GM19043 (cell line): ENCODE measurements around the gene TSR3.

Experiments used
- ATAC-seq: cut with Tn5 transposase; IDR thresholded peaks from one replicate; pipeline ENCODE4 v1.9.1; 2021; ENCODE audit warnings: low read depth; ENCODE audit not compliant: unreplicated experiment

Gene TSR3

DNA sequence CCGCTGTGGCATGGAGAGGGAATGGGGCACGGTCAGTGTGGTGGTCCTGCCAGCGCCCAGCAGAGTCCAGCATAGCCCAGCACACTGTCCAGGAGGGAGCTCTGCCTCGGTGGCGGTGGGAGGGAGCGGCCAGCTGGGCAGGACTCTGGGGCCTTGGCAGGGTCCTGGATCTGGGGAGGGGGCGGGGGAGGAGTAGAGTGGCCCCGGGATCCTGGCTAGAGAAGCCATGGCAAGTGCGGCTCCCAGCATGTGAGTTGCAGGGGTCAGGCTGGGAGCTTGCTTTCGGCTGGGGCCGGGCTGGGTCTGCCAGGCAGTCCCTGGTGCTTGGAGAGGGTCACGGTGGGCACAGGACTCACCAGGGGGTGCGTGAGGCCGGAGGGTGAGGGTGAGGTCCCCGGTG is 3.9 kb upstream of the TSR3 start:
- ATAC-seq: no peak

DNA sequence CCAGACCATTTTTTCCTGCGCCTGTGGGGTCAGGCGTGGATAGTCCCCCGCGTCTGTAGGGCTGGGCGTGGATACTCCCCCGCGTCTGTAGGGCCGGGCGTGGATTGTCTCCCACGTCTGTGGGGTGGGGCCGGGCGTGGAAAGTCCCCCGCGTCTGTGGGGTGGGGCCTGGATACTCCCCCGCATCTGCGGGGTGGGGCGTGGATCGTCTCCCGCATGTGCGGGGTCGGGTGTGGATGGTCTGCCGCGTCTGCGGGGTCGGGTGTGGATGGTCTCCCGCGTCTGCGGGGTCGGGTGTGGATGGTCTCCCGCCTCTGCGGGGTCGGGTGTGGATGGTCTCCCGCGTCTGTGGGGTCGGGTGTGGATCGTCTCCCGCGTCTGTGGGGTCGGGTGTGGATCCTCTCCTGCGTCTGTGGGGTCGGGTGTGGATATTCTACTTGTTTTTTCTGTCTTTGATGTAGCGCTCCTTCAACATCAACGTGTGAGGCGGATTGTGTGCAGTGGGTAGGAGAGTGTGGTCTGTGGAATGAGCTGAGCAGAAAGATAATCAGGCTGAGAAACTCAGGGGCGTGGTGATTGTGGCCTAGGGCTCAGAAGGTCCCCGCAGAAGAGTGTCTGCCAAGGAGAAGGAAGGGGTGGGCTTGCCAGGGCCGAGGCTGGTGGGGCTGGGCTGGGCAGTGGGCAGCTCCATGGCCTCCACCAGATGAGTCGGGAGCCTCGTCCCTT is 3.3 kb upstream of the TSR3 start:
- ATAC-seq: no peak

DNA sequence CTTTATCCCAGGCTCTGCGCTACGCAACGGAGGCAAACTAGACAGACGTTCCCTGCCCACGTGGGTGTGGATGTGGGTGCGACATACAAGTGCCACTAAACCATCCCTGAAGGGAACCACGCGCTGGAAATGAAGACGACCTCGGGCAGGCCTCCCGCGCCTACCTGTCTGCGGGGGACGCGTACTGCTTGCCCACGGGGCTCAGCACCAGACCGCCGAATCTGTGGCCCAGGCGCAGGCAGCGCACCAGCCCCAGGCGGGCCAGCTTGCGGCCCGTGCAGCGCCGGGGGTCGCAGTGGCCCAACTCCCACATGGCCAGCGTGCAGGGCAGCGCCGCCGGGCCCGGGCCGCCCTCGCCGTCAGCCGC is 480 bp downstream of the TSR3 start:
- ATAC-seq: no peak

DNA sequence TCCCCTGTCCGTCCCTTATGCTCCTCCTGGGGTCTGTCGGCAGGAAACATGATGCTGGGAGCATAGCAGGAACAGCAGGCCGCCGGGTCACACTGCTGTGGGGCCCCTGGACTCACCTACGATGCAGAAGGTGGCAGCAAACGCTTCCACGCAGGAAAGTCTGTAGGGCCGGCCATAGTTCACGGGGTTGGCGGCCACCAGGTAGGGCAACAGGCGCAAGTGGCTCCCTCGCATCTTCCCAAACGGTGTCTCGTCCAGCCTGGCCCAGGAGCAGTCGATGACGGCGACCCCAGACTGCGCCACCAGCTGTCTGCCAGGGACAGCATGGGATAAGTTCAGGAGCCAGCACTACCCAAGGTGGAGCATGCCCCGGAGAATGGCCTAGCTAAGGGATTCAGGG is 987 bp downstream of the TSR3 start:
- no peak for ATAC-seq

DNA sequence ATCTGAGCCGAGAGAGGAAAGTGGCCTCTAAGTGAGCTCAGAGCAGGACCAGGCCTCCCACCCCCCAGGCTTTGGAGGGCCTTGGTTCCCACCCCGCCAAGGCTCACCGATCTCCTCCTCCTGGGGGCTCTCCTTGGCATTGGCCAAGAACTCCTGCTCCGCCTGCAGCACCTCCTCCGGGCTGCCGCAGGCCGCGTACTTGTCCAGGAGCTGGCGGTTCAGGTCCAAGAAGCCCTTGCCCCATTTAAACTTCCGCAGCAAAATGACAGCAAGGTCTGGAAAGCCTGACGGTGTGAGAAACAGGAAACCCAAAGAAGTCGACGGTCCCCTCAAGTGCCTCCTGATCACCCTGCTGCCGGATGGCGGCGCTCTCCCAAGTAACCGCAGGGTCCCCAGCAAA is 1.7 kb downstream of the TSR3 start:
- ATAC-seq: no peak

DNA sequence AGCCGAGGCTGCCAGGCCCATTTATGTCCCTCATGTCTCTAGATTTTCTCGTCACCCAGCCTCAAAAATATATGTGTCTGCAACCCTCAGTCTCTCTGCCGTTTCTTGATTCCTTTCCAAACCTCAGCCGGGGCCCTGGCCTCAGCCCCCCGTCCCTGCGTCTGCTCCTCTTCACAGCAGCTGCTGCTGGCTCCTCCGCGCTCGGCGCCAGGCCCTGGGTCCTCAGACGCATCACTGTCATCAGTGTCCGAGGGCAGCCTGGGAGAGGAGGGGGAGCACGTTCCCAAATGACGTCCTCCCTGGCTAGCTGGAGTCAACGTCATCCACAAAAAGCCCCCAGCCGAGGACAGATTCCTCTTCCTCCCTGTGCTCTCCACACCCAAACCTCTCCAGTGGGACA is 2.3 kb downstream of the TSR3 start:
- ATAC-seq: no peak

DNA sequence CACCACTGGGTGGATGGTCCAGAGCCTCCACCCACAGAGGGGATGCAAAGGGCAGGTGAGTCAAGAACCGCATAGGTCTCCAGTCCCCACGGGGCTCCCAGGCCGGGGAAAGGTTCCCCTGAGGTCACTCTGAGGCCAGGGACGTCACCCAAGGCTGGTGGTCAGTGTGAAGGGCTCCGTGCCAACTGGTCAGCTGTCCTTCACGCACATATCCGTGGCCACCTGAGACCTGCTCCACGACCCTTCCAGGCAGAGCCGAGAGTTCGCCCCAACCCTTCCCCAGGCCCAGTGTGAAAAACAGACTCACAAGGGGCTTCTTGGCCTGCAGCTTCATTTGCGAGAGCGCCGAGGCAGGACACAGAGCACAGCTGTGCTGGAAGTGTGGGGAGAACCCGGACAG is 2.8 kb downstream of the TSR3 start:
- no peak for ATAC-seq

DNA sequence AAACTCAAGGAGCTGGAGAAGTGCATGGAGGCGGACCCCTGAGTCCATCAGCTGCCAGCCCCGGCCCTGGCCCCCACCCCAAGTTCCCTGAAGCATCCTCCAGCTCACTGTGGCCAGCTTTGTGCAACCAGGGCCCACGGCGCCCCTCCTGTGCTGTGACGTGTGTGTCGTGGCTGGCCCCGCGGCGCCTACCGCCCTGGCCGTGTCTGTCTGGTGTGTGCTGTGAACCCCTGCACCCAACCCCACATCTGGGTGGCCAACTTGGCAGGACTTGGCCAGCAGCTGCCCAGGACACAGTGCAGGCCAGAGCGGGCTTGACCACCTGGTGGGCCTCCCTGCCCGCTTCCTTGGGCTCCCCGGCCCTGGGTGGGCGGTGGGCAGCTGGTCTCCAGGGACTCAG is 3.2 kb downstream of the TSR3 start:
- no peak for ATAC-seq

DNA sequence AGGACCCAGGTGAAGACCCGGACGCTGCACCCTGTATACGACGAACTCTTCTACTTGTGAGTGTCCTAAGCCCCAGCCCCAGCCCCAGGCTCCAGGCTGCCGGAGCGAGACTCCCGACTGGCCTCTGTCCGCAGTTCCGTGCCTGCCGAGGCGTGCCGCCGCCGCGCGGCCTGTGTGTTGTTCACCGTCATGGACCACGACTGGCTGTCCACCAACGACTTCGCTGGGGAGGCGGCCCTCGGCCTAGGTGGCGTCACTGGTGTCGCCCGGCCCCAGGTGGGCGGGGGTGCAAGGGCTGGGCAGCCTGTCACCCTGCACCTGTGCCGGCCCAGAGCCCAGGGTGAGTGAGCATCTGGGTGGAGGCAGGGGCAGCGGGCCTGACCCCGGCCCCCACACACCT is 3.7 kb downstream of the TSR3 start:
- ATAC-seq: no peak

DNA sequence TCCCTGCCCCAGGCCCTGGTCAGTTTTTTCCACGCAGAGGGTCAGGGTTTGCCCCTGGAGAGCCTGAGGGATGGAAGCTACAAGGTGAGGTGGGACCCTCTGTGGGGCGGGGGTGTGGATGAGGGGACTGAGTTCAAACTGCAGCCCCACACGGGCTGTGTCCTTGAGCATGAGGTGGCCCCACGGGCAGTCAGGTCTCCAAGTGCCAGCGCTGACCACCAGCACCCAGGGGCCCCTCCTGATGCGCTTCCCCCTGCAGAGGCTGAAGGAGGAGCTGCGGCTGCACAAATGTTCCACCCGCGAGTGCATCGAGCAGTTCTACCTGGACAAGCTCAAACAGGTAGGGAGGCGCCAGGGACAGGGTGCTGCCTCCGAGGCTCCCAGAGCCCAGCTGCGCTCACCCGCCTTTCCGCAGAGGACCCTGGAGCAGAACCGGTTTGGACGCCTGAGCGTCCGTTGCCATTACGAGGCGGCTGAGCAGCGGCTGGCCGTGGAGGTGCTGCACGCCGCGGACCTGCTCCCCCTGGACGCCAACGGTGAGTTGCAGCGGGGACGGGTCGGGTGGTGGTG is 4.3 kb downstream of the TSR3 start:
- no peak for ATAC-seq

DNA sequence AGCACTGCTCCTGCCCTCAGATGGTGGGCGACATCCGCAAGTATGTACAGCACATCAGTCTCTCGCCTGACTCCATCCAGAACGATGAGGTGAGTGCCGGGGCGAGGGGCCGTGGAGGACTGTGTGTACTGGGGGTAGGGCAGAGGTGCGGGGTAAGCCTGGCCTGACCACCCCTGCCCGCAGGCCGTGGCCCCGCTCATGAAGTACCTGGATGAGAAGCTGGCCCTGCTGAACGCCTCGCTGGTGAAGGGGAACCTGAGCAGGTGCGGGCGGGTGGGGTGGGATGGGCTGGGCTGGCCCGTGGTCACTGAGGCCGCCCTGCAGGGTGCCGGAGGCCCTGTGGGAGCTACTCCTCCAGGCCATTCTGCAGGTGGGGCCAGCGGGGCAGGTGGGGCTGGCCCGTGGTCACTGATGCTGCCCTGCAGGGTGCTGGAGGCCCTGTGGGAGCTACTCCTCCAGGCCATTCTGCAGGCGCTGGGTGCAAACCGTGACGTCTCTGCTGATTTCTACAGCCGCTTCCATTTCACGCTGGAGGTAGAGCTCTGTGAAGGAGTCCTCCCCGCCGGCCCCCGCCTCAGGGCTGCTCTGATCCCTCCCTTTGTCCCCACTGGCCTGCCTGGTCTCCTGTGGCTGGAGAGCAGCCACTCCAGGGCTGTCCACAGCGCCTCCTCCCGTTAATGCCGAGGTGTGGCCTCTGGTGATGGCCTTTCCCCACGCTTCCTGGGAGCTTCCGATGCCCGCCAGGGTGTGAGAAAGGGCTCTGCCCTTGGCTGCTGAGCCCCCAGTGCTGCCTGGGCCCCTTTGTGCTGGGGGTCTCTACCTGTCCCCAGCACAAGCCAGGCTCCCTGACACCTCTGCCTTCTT is 5.0 kb downstream of the TSR3 start:
- no peak for ATAC-seq

DNA sequence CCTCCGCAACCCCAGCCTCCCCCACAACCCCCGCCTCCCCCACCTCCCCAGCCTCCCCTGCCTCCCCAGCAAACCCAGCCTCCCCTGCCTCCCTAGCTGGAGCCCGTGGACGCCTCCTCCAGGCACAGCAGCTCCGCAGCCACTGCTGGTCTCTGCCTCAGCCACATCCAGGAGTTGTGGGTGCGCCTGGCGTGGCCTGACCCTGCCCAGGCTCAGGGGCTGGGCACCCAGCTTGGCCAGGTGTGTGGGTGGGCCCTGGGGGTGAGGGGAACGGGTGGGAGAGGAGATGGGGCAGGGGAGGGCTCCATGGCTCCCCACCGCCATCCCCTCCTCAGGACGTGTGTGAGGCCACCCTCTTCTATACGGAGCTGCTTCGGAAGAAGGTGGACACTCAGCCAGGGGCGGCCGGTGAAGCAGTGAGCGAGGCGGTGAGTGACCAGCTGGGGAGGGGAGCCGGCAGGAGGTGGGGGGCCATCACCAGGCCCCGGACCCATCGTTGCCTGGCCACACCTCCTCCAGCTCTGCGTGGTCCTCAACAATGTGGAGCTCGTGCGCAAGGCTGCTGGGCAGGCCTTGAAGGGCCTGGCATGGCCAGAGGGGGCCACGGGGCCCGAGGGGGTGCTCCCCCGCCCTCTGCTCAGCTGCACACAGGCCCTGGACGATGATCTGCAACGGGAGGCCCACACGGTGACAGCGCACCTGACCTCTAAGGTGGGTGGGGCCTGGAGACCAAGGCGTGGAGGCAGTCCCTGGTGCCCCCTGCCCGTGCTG is 5.8 kb downstream of the TSR3 start:
- no peak for ATAC-seq

DNA sequence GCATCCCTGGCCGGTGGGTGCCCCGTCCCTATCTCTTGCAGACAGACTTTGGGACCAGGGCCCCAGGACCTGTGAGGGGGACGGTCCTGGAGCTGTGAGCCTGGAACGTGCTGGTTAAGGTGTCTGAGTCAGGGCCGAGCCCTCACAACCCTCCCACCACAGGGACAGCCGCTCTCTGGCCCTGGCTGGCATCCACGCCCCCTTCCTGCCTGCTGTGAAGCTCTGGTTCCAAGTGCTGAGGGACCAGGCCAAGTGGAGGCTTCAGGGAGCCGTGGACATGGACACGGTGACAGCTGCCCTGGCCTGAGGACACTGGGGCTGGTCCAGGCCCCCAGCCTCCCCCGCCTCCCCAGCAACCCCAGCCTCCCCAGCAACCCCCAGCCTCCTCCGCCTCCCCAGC is 6.6 kb downstream of the TSR3 start:
- no peak for ATAC-seq

DNA sequence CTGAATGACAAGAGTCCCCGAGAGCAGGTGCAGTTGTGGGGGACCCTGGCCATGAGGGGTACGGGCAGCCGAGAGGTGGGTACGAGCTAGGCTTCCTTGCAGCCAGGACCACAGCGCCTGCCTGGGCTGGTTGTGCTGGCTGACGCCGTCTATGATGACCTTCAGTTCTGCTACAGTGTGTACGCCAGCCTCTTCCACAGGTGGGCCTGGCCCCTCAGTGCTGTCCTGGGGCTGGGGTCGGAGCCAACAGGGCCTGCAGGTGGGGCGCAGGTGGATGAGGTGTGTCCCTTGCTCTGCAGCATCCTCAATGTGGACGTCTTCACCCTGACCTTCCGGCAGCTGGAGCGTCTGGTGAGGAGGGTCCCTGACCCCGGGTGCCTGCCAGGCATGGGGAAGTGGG is 7.2 kb downstream of the TSR3 start:
- ATAC-seq: no peak

DNA sequence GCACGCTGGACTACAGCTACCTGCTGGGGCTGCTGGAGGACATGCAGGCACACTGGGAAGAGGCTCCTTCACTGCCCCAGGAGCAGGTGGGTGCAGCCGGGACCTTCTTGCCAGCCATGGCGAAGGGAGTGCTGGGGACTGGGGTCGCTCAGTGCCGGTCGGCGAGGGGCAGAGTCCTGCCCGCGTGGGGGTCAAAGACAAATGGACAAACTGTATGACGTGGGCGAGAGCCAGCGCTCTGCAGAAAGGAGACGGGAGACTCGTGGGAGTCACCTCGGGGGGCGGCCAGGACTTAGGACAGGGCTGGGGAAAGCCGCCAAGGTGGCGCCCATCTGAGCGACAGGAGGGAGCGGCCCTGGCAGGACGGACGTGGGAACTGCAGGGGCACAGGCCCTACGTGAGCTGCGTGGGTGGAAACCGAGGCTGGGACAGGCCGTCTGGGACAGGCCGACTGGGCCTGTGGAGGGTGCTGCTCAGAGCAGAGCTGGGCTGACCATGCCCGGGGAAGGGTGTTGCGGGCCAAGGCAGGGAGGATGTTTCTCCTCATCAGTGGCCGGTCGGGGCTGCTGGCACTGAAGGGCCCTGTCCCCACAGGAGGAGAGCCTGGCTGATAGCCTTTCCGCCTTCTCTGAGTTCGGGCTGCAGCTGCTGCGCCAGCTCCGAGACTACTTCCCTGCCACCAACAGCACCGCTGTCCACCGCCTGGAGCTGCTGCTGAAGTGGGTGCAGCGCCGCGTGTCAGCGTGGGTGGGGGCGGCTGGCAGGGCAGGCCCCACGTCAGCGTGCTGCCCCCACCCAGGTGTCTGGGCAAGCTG is 8.0 kb downstream of the TSR3 start:
- no peak for ATAC-seq

DNA sequence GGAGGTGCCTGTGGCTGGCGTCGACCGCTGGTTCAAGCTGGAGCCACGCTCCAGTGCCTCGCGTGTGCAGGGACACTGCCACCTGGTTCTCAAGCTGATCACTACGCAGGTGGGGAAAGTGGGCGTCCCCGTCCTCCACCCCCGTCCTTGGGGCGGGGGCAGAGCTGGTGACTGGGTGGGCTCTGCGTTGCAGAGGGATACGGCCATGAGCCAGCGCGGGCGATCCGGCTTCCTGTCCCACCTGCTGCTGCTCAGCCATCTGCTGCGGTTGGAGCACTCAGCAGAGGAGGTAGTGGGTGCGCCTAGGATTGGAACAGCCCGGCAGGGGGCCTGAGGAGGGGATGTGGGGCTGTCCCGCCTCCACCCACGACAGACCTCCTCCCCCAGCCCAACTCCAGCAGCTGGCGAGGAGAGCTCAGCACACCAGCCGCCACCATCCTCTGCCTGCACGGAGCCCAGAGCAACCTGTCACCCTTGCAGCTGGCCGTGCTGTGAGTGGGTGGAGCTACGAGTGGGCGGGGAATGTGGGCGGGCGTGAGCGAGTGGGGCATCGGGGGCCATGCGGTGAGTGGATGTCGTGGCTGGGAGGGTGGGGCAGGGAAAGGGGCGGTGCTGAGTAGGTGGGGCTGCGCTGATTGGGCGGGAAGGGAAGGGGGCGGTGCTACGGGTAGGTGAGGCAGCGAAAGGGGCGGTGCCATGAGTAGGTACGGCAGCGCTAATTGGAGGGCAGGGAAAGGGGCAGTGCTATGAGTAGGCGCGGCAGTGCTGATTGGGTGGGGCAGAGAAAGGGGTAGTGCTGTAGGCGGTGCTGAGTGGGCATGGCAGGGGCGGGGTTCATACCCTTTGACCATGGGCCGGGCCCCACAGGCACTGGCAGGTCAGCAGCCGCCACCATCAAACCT is 8.9 kb downstream of the TSR3 start:
- peak; percentile 81 for ATAC-seq

DNA sequence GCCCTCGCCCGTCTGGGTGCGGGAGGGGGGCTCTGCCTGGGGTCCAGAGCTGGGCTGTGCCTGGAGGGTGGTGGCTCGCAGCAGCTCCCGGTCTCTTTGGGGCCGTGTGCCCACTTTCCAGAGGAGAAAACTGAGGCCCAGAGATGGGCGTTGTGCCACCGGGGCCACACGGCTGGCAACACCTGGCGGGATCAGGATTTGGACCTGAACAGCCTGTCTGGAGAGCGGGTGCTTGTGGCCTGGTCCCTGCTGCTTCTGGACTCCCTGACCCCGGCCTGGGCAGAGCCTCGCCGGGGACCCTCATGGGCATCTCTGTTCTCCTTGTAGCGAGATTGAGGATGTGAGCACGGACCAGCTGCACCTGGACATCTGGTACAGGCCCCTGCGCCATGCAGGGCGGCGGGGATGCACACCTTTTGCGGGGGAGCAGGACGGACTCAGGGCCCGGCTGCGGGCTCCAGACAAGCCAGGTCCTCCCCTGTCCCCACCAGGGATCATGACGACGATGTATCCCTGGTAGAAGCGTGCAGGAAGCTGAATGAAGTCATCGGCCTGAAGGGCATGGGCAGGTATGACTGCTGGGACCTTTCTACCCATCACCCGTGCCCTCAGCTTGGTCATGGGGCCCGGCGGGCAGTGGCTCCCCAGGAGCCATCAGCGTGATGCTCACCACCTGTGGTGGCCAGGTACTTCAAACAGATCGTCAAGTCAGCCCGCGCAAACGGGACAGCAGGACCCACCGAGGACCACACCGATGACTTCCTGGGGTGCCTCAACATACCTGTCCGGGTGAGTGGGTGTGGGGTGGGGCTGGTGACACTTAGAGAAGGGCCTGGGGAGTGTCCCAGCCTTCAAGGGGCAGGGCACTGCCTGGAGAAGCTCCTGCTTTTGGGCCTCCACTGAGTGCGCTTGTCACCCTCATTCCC is 9.9 kb downstream of the TSR3 start:
- no peak for ATAC-seq
